Activated CD4-positive, CD25-positive, alpha-beta regulatory T cell treated with anti-CD3 and anti-CD28 coated beads, Interleukin-2, amount 50 U/mL, for 16 hours (primary cell): Measurements from ENCODE around the gene EIF1AX.
"Not testable (repeated sequence)": the region's sequence is repeated elsewhere in the genome, so short reads cannot be mapped to it uniquely, and the experiment has no call there.

ENCODE experiments used
- DNase-seq: peaks from one replicate; pipeline ENCODE4 v3.0.0-alpha.2; 2020; ENCODE audit warnings: low read depth, low spot score

Gene EIF1AX

GRCh38 chrX:20141281-20142220, at the start of gene EIF1AX:
Gene EIF1AX, minus strand, starts transcription at chrX:20141838. Its CDS starts 198 bp downstream, at chrX:20141640.
- DNase-seq = peak; percentile 89

- DNase-seq = no peak
Observed at GRCh38 chrX:20189171-20189570, 47.5 kb upstream of the EIF1AX start.

- DNase-seq = no peak
Observed at GRCh38 chrX:20181598-20182329, 40.1 kb upstream of the EIF1AX start.

- DNase-seq = no peak
Observed at GRCh38 chrX:20177093-20177492, 35.5 kb upstream of the EIF1AX start.

GRCh38 chrX:20173856-20174255, 32.2 kb upstream of the EIF1AX start:
- DNase-seq = no peak

GRCh38 chrX:20173313-20173712, 31.7 kb upstream of the EIF1AX start:
- no peak for DNase-seq

GRCh38 chrX:20171887-20172286, 30.2 kb upstream of the EIF1AX start:
- DNase-seq = no peak

GRCh38 chrX:20162516-20162915, 20.9 kb upstream of the EIF1AX start:
- not testable (repeated sequence) for DNase-seq

GRCh38 chrX:20159797-20160385, 18.3 kb upstream of the EIF1AX start:
- DNase-seq = no peak

- no peak for DNase-seq
Observed at GRCh38 chrX:20151689-20152088, 10.1 kb upstream of the EIF1AX start.

- DNase-seq = no peak
Observed at GRCh38 chrX:20149326-20149725, 7.7 kb upstream of the EIF1AX start.

GRCh38 chrX:20147561-20147960, 5.9 kb upstream of the EIF1AX start:
- no peak for DNase-seq

- no peak for DNase-seq
Observed at GRCh38 chrX:20144491-20144890, 2.9 kb upstream of the EIF1AX start.

- DNase-seq = no peak
Observed at GRCh38 chrX:20143561-20143960, 1.9 kb upstream of the EIF1AX start.

- no peak for DNase-seq
Observed at GRCh38 chrX:20143111-20143510, 1.5 kb upstream of the EIF1AX start.

GRCh38 chrX:20140420-20140819, 1.2 kb downstream of the EIF1AX start:
- no peak for DNase-seq

GRCh38 chrX:20139966-20140365, 1.7 kb downstream of the EIF1AX start:
- no peak for DNase-seq

GRCh38 chrX:20135944-20136343, 5.7 kb downstream of the EIF1AX start:
- no peak for DNase-seq

GRCh38 chrX:20132666-20133065, 9.0 kb downstream of the EIF1AX start:
- DNase-seq = no peak

GRCh38 chrX:20130357-20130756, 11.3 kb downstream of the EIF1AX start:
- DNase-seq = no peak

GRCh38 chrX:20129547-20129946, 12.1 kb downstream of the EIF1AX start:
- no peak for DNase-seq

- DNase-seq = no peak
Observed at GRCh38 chrX:20128670-20129069, 13.0 kb downstream of the EIF1AX start.
